ENCODE results near the gene COMTD1.

DNA sequence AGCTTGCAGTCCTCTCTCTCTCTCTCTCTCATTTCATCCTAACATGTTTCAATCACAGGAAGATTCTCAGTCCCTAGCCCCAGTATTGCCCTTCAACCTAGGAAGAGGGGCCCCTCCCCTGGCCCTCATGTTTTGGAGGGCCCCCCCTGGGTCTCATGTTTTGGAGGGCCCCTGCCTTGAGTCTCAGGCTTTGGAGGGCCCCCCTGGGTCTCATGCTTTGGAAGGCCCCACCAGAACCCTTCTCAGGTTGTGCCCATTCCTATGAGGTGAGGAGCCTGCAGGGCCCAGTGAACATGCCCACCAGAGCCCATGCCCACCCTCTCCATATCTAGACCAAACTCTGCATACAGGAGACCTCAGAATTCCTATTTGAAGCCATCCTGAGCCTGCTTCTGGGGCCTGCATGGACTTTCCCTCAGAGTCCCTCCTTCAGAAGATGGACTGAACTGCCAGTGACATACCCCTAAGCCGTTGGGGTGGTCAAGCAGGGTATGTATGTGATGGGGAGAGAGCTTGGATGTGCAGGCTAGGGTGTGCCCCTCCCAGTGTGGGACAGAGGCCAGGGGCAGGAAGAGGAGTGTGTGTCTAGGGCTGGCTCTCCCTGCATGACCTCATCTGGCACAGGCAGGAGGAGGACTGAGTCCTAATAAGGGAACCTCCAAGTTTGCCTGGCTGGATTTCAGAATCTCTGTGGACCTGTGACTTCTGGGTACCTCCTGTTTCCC, 33.3 kb downstream of the COMTD1 start:
- TF ChIP-seq, protein P1, sequence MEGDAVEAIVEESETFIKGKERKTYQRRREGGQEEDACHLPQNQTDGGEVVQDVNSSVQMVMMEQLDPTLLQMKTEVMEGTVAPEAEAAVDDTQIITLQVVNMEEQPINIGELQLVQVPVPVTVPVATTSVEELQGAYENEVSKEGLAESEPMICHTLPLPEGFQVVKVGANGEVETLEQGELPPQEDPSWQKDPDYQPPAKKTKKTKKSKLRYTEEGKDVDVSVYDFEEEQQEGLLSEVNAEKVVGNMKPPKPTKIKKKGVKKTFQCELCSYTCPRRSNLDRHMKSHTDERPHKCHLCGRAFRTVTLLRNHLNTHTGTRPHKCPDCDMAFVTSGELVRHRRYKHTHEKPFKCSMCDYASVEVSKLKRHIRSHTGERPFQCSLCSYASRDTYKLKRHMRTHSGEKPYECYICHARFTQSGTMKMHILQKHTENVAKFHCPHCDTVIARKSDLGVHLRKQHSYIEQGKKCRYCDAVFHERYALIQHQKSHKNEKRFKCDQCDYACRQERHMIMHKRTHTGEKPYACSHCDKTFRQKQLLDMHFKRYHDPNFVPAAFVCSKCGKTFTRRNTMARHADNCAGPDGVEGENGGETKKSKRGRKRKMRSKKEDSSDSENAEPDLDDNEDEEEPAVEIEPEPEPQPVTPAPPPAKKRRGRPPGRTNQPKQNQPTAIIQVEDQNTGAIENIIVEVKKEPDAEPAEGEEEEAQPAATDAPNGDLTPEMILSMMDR (IDR thresholded peaks at IDR 0.05) = no peak
- no peak for TF ChIP-seq POLR2A (IDR thresholded peaks at IDR 0.05)
